Testis (tissue), 3 donors: ENCODE measurements around the gene RPE65. TPM values are rescaled to one million over a fixed set of nuclear protein-coding genes. Genes with fewer than 3 reads are reported as not detected.
"Not testable (repeated sequence)": the region's sequence is repeated elsewhere in the genome, so short reads cannot be mapped to it uniquely, and the experiment has no call there.

Experiments
- DNase-seq: peaks from one replicate; pipeline ENCODE4 v3.0.0-alpha.2; 2019
- H3K27ac ChIP-seq, 2 donors: fragments of 200-600 bp; sonication (generic); one replicate each; pipeline ENCODE4 v1.5.1; 2019
- H3K27me3 ChIP-seq: fragments of 200-600 bp; sonication (generic); one replicate; pipeline ENCODE4 v1.5.1; 2019
- H3K36me3 ChIP-seq: fragments of 200-600 bp; sonication (generic); one replicate; pipeline ENCODE4 v1.5.1; 2017; ENCODE audit warnings: low read depth; ENCODE audit errors: missing control alignments
- H3K4me1 ChIP-seq: fragments of 200-600 bp; sonication (generic); one replicate; pipeline ENCODE4 v1.5.1; 2019
- H3K4me3 ChIP-seq, 2 donors: fragments of 200-600 bp; sonication (generic); one replicate each; pipeline ENCODE4 v1.5.1; 2017 to 2019
- H3K9me3 ChIP-seq: fragments of 200-600 bp; sonication (generic); one replicate; pipeline ENCODE4 v1.5.1; 2017
- CTCF ChIP-seq, 3 experiments: fragments of 450-650 bp in 2 of 3; fragments of 200-600 bp in 1 of 3; sonication (generic) in 1 of 3; IDR thresholded peaks; one replicate each; pipeline ENCODE4 v1.5.1; 2016 to 2019; ENCODE audit warnings: antibody characterized with exemption in 3 of 3, mild to moderate bottlenecking in 2 of 3, moderate library complexity in 1 of 3
- POLR2A ChIP-seq: fragments of 450-650 bp; IDR thresholded peaks from one replicate; pipeline ENCODE4 v1.6.1; 2017; ENCODE audit warnings: antibody characterized with exemption, mild to moderate bottlenecking, moderate library complexity
- WGBS, 2 donors: methylation state at CpG; one replicate each; pipeline ENCODE4 v1.1.5; 2018; 5-methylcytosine and 5-hydroxymethylcytosine counted together
- intact Hi-C: fragments of 100-400 bp; cut with DNase I; formaldehyde crosslinking; loops from one replicate; pipeline ENCODE4 v1.15.1; 2023; ENCODE audit warnings: low total_unique reads
- polyA plus RNA-seq: library from polyadenylated mRNA; stranded (reverse); fragments of 350-450 nt; fragmentation: Illumina TruSeq; extraction: RNeasy Lipid Tissue Mini Kit (QIAGEN cat#74804); gene quantifications from one replicate; pipeline ENCODE4 v1.2.3, GENCODE V29; 2014; ENCODE audit warnings: low read depth, low replicate concordance; ENCODE audit not compliant: insufficient read depth
- total RNA-seq, 2 donors: library from RNA; depleted of rRNA; stranded (reverse); fragments of >200 nt; gene quantifications; one replicate each; pipeline ENCODE4 v1.2.3, GENCODE V29; 2016

The RPE65 gene
- total and polyA plus RNA-seq, 3 donors from 2014 or later: 0.16 to 0.42 TPM; not detected in 1

GRCh38 chr1:68484618-68485017, 34.9 kb upstream of the RPE65 start:
- TF ChIP-seq POLR2A (no peak), CTCF (IDR thresholded peaks at IDR 0.05) (no peak)
- Histone ChIP-seq H3K9me3 (no peaks in the 10 kb centered on the region), H3K4me3 (no peak overlapping the region), H3K27ac (no peak overlapping the region), H3K27me3 (no peaks in the 10 kb centered on the region), H3K36me3 (no peaks in the 10 kb centered on the region), H3K4me1 (no peaks in the 10 kb centered on the region)
- intact Hi-C loops: no loop called here
- DNase-seq: no peak
- 93 to 94% methylated on average over 1 of the region's 1 CpG for WGBS, 2 donors

- Histone ChIP-seq H3K27ac (no peak overlapping the region), H3K4me3 (no peak overlapping the region), H3K27me3 (no peaks in the 10 kb centered on the region), H3K4me1 (no peaks in the 10 kb centered on the region), H3K36me3 (no peaks in the 10 kb centered on the region), H3K9me3 (no peaks in the 10 kb centered on the region)
- WGBS, 2 donors: 88 to 97% methylated on average over 3 of the region's 3 CpGs
- DNase-seq: no peak
- TF ChIP-seq POLR2A (no peak), CTCF (IDR thresholded peaks at IDR 0.05) (no peak)
- intact Hi-C loops: no loop called here
These were observed 31.3 kb upstream of the RPE65 start for GRCh38 chr1:68481041-68481440.

GRCh38 chr1:68479501-68479900, 29.7 kb upstream of the RPE65 start:
- Histone ChIP-seq H3K27ac (no peak overlapping the region), H3K9me3 (no peaks in the 10 kb centered on the region), H3K27me3 (no peaks in the 10 kb centered on the region), H3K36me3 (no peaks in the 10 kb centered on the region), H3K4me3 (no peak overlapping the region), H3K4me1 (no peaks in the 10 kb centered on the region)
- TF ChIP-seq CTCF (IDR thresholded peaks at IDR 0.05) (no peak), POLR2A (no peak)
- DNase-seq: no peak
- intact Hi-C loops: no loop called here
- WGBS, 2 donors: 94 to 96% methylated on average over 2 of the region's 2 CpGs

- Histone ChIP-seq H3K27me3 (no peaks in the 10 kb centered on the region), H3K36me3 (no peaks in the 10 kb centered on the region), H3K9me3 (no peaks in the 10 kb centered on the region), H3K4me1 (no peaks in the 10 kb centered on the region), H3K4me3 (no peak overlapping the region), H3K27ac (no peak overlapping the region)
- DNase-seq: no peak
- intact Hi-C loops: no loop called here
- WGBS, 2 donors: 92 to 98% methylated on average over 2 of the region's 2 CpGs
- TF ChIP-seq CTCF (IDR thresholded peaks at IDR 0.05): no peak
- TF ChIP-seq POLR2A: no peak
These were observed 28.9 kb upstream of the RPE65 start for GRCh38 chr1:68478662-68479061.

GRCh38 chr1:68476626-68477025, 26.9 kb upstream of the RPE65 start:
- H3K27ac ChIP-seq, intact Hi-C loops, H3K36me3 ChIP-seq, DNase-seq, H3K4me1 ChIP-seq, H3K9me3 ChIP-seq, H3K27me3 ChIP-seq, H3K4me3 ChIP-seq: not testable (repeated sequence)
- WGBS, 2 donors: 63 to 77% methylated on average over 2 of the region's 2 CpGs
